GM18499 (cell line): Measurements from ENCODE around the gene TWF1.
"Not testable (repeated sequence)": the region's sequence is repeated elsewhere in the genome, so short reads cannot be mapped to it uniquely, and the experiment has no call there.

Experiments
- ATAC-seq: cut with Tn5 transposase; IDR thresholded peaks from one replicate; pipeline ENCODE4 v1.9.1; 2021; ENCODE audit warnings: moderate number of reproducible peaks; ENCODE audit not compliant: insufficient read depth, unreplicated experiment

The TWF1 gene

DNA sequence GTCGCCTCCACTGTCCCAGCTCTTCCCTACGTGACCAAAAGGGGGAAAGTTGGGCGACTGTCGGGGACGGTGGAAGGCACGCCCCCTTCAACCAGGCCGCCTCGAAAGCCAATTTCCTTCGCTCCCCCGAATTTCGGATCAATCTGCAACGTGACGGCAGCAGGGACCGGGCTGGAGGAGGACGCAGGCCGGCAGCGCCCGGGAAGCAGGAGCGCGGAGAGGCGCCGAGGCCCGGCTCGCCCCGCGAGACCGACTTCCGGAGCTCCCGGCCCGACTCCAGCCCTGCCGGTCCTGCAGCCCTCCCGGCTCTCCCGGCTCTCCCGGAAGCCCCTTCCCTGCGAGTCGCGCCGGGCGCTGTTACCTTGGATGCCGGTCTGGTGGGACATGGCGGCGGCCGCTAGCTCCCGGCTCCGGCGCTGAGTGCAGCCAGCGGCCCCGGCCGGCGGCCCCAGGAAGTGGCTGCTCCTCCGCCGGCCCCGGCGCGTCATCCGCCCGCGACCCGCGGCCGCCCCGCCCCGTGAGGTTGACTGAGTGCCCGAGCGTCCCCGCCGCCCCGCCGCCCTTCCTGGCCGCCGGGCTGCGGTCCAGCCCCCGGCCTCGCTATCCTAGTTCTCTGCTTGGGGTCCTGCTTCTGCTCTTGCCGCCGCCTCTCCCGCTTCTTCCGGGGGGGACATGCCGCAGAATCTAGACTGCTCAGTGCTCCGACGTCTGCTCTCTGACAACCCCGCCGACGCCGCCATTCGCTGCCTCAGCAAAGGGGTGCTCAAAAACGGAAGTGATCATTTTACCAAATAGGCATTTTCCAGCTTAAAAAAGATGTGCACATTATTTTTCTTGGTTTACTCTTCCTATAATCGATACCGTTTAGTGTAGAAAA, at the start of gene TWF1:
Gene TWF1 (minus strand): TSS at position 458 of the 877 bp plus-strand sequence. CDS start 72 bp downstream, at position 386.
- ATAC-seq: peak; percentile 54

DNA sequence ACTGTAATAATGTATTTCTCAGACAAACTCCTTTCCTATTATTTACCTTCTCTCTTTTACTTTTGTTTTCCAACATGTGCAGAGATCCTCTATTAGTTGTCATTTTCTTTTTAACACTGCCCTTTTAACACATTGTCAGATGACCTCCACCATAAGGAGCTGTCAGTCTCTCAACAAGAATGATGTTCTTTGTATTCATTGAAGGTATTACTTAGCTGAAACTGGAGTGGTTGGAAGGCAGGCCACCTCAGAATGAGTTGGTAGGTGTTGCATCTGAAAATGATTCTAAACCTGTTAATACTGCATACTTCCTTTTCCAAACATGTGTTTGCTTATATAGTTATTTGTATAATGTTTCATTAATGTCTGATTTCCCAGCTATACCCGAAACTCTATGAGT, 46.6 kb upstream of the TWF1 start:
- no peak for ATAC-seq

DNA sequence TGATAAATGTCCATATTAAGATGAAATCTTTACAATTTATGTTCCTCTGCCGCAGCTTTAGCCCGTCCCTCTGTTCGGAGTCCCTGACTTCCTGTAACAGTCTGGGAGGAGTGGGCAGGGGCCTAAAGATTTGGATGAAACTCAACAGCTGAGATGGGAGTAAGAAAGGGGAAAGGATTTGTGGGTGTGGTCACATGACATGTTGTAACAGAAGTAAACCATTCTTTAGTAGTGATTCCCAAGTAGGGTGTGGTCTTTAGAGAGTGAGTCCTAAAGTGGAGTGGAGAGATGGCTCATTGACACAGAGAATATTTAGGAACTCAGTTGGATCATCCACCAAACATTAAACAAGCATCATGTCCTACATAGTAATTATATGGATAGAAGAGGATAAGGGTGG, 42.7 kb upstream of the TWF1 start:
- no peak for ATAC-seq

DNA sequence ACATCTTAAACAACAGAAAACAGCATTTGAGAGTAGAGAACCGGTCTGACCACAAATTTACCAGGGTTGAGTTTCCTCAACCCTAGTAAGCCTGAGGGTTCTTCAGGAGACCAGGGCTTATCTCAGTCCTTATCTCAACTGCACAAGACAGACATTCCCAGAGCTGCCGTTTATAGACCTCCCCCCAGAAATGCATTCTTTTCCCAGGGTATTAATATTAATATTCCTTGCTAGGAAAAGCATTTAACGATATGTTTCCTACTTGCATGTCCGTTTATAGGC, 42.0 kb upstream of the TWF1 start:
- ATAC-seq: no peak

DNA sequence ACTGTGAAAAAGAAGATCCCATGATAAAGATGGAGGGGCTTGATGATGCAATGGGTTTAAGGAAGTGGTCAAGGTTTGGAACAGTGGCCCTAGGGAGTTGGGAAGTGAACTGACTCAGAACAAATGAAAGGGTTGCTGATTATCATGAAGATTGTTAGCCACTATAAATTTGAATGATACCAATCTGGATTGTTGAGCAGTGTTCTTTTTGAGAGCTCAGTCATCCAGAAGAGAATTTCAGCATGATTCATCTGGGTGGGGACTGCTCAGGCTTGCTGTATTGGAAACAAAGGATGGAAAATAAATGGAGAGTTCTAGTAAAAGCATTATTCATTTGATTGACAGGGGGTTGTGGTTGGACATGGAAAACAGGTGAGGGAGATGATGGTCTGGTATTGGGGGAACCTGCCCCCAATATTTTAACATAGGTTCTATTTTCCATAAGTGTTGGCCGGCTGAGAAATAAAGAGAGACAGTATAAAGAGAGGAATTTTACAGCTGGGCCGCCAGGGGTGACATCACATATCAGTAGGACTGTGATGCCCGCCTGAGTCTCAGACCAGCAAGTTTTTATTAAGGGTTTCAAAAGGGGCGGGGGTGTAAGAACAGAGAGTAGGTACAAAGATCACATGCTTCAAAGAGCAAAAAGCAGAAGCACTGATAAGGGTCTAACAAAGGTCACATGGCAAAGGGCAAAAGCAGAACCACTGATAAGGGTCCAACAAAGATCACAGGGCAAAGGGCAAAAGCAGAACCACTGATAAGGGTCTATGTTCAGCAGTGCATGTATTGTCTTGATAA, 41.5 kb upstream of the TWF1 start:
- ATAC-seq: not testable (repeated sequence)

DNA sequence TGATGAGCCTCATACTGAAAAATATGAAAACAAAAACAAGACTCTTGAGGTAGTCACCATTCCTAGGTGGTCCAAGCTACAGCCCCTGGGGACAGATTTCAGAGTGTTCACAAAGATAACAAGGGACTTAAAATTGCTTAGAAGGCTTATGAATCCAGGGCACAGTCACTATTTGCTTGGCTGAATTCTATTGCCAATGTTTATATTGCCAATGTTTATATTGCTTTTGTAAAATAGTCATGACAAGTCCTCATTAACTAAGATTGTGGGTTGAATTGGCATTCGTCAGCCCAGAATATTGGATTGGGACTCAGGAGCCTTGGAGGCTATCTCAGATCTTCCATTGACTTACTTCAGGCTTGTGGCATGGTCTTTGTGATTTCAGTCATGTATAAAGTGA, 36.1 kb upstream of the TWF1 start:
- ATAC-seq: no peak

DNA sequence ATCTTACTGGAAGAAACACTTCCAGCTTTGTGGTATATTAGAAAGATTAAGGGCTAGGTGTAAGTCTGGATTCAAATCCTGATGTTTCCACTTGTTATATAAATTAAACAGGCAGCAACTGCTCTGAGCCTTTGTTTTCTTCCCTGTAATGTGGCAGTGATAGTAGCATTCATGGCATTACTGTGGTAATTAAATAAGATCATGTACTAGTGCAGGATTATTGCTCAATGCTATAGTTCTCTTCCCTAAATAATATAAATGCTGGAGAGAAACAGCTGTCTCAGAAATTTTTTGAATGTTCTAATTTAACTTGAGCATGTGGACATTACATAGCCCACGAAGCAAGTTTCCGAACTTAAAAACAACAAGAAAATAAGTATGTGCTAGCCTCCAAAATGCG, 35.1 kb upstream of the TWF1 start:
- ATAC-seq: no peak

DNA sequence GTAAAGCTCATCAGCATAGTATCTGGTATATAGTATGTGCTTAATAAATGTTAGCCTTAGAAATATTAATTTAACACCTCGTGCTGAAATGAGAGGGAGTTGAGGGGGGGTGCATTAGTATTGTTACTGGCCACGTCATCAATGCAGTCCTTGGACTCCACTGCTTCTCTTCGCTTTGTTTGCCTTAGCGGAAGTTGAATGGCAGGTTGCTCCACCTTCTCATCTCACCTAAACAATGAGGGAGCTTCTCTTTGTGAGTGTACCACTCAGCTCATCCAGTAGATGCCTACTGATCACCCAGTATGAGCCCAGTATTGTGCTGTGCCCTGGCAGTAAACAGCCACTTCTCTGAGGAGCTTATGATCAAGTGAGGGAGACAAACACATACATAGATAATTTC, 34.2 kb upstream of the TWF1 start:
- no peak for ATAC-seq

DNA sequence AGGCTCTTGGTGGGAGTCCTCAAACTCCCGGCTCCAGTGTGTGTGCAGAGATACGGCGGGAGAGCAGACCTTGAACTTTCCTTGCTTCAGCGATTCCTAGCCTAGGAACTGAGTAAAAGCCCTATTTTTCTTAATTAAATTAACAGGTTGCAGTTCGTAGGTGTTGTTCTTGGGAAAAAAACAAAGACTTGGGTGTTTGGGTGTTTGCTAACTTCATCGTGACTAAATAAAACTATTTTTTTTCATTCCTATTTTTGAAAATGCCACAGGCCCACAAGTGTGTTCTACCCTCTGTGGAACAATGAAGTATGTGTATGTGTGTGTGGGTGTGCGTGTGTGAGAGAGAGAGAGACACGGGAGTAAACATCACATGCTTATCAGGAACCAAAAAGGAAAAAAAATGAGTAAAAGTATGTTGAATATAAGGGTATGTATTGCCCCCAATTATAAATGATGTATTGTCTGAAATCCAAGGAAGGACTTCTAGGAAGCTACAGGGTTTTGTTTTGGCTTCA, 30.4 kb upstream of the TWF1 start:
- ATAC-seq: peak; percentile 19

DNA sequence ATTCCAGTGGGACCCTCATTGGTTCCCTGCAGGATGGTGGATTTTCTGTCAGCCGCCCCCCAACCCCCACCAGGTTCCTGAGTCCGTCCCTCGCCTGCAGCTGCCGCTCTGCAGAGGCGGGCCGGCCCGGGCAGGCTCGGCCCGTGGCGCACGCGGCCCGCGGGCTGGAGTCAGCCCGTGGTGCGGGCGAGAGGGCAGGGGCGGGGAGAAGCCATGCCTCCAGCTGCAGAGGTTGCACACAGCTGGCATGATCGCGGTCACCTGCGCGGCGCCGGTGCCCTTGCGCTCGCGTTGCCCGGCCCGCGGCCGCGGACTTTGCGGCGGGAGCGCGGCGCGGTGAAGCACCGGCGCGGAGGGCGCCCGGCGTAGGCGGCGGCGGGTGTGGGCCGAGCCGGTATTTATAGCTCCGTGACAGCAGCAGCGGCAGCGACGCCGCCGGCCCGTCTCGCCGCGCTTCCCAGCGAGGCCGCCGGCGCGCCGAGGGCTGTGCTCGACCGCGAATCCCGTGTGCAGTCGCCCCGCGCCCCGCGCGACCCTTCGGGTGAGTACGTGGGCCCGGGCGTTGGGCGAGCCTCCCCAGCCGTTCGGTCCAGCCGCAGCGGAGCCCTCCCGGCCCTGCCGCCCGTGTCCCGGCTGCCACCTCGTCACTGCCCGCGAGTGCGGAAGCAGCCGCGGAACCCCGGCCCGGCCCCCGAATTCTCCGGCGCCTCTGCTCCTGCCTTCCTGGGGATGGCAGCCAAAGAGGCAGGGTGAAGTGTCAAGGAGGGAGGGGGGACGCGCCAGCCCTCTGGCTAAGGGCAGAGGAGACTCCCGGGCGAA, 29.7 kb upstream of the TWF1 start, which contains the start of gene TMEM117:
Gene TMEM117 (plus strand): TSS at position 426 of the 819 bp plus-strand sequence.
- peak; percentile 56 for ATAC-seq

DNA sequence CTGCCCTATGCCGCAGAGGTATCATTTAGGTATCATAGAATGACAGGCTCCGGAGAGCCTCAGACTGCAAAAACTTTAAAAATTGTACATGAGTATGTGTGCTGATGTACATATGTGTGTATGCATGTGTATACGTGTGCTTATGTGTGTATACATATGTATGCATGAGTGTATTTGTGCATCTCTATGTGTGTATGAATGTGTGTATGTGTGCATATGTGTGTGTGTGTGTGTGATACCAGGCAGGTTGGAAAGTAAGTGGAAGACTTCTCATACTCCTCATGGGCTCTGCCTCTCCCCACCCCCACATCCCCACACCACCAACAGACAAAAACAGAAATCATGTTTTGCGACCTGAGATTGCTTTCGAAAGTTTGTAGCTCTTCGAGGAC, 29.1 kb upstream of the TWF1 start:
- ATAC-seq: no peak

DNA sequence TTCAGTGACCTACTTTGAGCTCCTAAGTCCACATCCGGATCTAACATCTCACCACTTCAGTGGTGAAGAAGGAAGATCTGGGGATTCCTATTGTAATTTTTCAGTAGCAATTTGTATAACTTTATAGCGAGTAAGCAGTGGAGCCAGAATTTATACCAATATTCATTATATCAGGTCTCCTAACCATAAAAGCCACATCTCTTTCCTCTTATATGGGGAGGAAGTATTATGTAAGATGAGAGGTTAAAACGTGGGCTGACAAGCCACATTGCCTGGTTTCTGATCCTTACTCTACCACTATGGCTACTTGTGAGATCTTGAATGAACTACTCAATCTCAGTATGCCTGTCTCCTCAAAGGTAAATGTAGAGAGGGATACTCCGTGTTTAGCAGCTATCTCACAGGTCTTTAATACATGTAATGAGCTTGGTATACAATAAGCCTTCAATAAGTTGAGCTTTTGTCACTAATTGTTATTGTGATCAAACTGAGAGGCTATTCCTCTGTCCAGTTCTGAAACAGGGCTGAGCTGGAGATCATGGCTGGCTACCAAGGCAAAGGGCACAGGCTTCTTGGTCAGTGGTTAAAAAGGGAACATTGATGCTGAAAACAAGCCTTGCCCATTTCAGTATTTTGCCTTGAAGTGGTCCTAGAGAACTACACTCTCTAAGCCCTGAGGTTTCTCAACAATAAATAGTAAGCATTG, 26.5 kb upstream of the TWF1 start:
- no peak for ATAC-seq

DNA sequence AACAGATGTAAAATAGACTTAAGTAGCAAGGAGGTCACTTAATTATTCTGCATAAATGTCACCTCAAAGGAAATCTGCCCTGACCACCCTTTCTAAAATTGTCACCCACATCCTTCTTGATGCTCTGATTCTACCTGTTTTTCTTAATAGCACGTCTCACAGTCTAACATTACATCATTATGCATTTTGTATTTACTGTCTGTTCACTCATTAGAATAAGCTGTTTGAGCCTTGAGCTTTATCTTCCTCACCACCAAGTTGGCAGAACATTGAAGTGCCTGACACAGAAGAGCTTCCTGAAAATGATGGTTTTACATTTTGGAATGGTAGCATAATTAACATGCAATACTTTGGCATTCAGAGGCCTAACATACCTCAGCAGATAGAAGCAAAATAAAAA, 21.0 kb upstream of the TWF1 start:
- no peak for ATAC-seq

DNA sequence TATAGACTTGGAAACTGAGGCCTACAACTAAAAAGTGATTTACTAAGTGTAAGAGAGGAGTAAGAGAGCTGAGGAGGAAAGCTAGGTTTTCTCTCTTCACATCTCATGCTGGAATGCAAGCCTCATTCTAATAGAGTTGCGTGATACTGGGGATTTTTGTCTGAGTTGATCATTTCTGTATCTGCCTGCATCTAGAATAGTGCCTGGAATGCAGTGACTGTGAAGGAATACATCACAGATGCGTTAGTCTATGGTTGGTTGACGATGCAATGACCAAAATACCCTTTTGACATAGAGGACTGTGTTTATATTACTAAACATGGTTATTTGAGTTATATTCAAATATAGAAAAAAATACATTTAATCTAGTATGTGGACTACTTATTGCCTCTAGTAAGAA, 20.6 kb upstream of the TWF1 start:
- ATAC-seq: no peak

DNA sequence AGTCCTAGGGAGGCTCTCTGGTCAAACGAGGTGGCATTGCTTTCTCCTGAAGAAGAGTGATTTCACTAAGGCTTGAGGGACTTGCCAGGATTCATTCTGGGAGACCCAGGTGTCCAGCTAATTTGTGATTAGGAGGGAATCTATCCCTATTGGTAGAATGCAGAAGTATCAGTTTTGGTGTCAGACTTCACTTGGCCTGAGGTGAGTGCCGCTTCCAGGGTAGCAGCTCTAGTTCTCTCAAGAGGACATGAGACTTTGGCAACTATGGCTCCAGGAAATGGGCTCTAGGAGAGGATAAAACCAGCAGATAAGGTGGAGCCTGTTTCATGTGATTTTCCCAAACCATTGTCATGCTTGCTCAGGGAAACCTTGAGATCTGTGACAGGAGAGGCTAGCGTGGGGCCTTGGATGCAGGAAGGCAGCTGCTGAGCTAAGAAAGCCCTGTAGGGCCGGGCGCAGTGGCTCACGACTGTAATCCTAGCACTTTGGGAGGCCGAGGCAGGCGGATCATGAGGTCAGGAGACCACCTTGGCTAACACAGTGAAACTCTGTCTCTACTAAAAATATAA, 18.2 kb upstream of the TWF1 start:
- no peak for ATAC-seq

DNA sequence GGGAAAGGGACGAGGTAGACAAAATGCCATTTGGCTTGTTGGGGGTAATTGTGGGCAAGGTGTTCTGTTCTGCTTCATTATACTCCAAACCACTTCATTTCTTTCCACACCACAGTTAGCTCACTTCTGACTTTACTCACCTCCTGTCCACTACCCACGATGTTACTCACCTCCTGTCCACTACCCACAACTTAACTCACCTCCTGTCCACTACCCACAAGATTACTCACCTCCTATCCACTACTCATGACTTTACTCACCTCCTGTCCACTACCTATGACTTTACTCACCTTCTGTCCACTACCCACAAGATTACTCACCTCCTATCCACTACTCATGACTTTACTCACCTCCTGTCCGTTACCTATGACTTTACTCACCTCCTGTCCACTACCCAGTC, 10.1 kb upstream of the TWF1 start:
- no peak for ATAC-seq

DNA sequence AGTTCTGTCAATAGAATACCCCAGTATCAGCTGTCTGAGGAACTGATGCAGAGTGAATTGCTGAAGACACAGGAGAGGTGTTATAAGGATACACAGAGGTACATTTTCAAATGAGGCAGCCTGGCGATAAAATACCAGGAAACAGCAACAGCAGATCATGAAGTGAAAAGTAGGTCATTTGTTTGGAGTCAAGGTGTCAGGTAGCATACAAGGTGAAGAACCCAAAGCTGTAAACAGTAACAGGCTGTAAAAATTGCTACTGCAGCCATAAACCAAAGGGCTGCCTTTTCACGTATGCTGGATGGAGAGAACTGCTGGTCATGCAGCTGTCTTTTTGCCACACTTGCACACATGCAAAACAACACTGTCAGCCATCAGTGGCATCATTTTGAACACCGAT, 9.3 kb upstream of the TWF1 start:
- no peak for ATAC-seq

DNA sequence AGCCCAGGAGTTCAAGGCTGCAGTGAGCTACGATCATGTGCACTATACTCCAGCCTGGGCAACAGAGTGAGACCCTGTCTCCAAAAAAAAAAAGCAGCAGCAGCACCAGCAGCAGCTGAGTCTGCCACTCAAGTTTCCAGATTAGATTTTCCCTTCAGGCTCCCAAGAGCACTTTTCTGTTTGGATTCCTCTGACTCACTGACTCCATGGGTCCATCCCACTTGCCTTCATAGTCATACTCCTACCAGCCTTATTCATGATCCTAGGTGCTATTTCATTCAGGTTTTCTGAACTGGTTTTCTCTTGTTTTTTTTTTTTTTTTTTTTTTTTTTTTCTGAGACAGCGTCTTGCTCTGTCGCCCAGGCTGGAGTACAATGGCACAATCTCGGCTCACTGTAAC, 6.8 kb upstream of the TWF1 start:
- ATAC-seq: no peak

DNA sequence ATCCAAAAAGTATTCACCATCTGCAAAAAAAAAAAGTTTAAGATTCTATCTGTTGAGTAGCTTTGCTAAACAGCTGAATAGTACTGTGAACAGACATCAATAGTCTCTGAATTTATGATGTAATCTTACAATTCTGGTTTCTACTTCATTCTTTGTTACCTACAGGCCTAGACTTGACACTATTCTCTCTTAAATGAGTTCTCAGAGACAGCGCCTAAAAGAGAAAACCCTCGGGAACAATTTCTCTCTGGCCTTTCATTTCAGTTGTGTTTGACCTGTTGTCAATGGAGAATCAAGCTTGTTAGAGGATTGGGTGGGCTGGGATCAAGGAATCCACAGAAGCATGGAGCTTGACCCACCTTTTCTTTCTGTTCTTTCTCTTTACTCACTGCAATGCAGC, 5.9 kb upstream of the TWF1 start:
- ATAC-seq: no peak

DNA sequence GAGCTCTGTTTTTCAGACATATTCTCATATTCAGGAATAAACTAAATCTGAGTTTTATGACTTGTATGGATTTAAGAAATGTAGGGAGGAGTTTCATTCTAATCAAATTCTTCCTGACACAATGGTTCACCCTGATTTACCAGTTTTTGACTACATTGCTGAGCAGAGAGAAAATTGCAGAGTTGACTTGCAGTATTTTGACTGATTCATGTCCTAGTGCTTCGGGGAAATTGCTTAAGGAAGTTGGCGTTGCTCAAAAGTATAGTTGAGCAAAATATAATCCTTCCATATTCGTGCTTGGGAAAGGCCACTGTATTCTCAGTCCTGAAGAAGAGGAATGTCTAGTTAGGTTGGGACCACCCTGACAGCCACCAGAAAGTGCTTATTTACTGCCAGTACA, 1.3 kb upstream of the TWF1 start:
- no peak for ATAC-seq
